ENCODE measurements around the gene ERBB3.

DNA sequence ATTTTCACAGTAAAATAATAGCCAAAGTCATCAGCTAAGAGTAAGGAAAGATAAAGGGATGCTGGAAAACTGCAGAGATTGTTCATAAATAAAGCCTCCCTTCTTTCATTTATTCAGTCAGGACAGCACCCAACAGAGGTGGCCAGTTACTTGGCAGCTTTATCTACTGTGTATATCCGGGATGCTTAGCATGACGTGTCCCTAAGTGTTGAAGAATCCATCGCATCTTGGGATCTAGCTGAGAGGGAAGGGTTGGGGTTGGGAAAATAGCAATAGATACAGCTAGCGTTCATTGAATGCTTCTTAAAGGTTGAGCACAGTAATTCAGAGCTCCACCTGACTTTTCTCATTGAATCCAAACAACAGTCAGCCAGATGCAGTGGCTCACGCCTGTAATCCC lies 5.6 kb upstream of the ERBB3 start:
- no peak for TF ChIP-seq SUZ12 (IDR thresholded peaks at IDR 0.05; ENCODE audit: extremely low read depth, insufficient read depth, insufficient read length)
- no peak for TF ChIP-seq YY1 (IDR thresholded peaks at IDR 0.05; ENCODE audit: insufficient read depth, insufficient read length)
- no peak for TF ChIP-seq ZNF274 (IDR thresholded peaks at IDR 0.05; ENCODE audit: low read depth, low read length)

Data from NT2/D1 (cell line).